Frontal cortex (tissue), 4 donors: ENCODE results near the gene KRTAP4-6. TPM values are rescaled to one million over a fixed set of nuclear protein-coding genes. Genes with fewer than 3 reads are reported as not detected.
"Not testable (repeated sequence)": the region's sequence is repeated elsewhere in the genome, so short reads cannot be mapped to it uniquely, and the experiment has no call there.

Experiments used
- DNase-seq, 2 donors: peaks; one replicate each; pipeline ENCODE4 v3.0.0; 2012; ENCODE audit warnings: low spot score in 2 of 2
- FAIRE-seq: peaks from 2 replicates; lab custom pipeline; 2012; peaks lifted over from hg19 to GRCh38; lab: Jason Lieb, UNC
- small RNA-seq: library from RNA; depleted of rRNA; stranded (forward); fragments of <200 nt; gene quantifications from one replicate; pipeline ENCODE3, GENCODE V24; 2014
- total RNA-seq: library from RNA; depleted of rRNA; stranded (reverse); fragments of >200 nt; gene quantifications from one replicate; pipeline ENCODE4 v1.2.3, GENCODE V29; 2014
- donor health status: control.
- donor health status: control.
- donor health status: control.

Gene KRTAP4-6
- total RNA-seq, 1 donor from 2014 or later, result not detected

GRCh38 chr17:41111151-41111885, 29.0 kb downstream of the KRTAP4-6 start:
- FAIRE-seq (no peak), DNase-seq (no peak)

- not testable (repeated sequence) for FAIRE-seq, DNase-seq
These were observed 31.5 kb downstream of the KRTAP4-6 start for GRCh38 chr17:41108728-41109386.

GRCh38 chr17:41107941-41108450, 32.3 kb downstream of the KRTAP4-6 start:
- FAIRE-seq, result no peak
- DNase-seq, result no peak

GRCh38 chr17:41105347-41105746, 35.0 kb downstream of the KRTAP4-6 start, which contains the start of gene KRTAP4-9:
Gene KRTAP4-9 (plus strand): TSS chr17:41105389. CDS start chr17:41105389, 0 bp downstream.
- FAIRE-seq, DNase-seq: not testable (repeated sequence)

- not testable (repeated sequence) for DNase-seq, FAIRE-seq
These were observed 35.8 kb downstream of the KRTAP4-6 start for GRCh38 chr17:41104386-41105038.

- DNase-seq (no peak), FAIRE-seq (no peak)
These were observed 36.4 kb downstream of the KRTAP4-6 start for GRCh38 chr17:41103896-41104295.

GRCh38 chr17:41101586-41102259, 38.6 kb downstream of the KRTAP4-6 start, which contains the start of gene KRTAP4-16:
Gene KRTAP4-16 (minus strand): TSS chr17:41102209. CDS start chr17:41102209, 0 bp downstream.
- no peak for DNase-seq
- FAIRE-seq, result no peak

GRCh38 chr17:41099682-41100480, 40.5 kb downstream of the KRTAP4-6 start:
- FAIRE-seq, result not testable (repeated sequence)

GRCh38 chr17:41098481-41098880, 41.9 kb downstream of the KRTAP4-6 start:
- FAIRE-seq, result no peak
- no peak for DNase-seq

More at GRCh38 chr17:41099682-41100480, 40.5 kb downstream of the KRTAP4-6 start:
- DNase-seq, result not testable (repeated sequence)

- DNase-seq (no peak), FAIRE-seq (no peak)
These were observed 42.3 kb downstream of the KRTAP4-6 start, which contains the start of gene KRTAP4-8 for GRCh38 chr17:41098042-41098441. Gene KRTAP4-8 (minus strand): TSS chr17:41098142. CDS start chr17:41098084, 58 bp downstream.

GRCh38 chr17:41096055-41096454, 44.3 kb downstream of the KRTAP4-6 start:
- no peak for FAIRE-seq
- no peak for DNase-seq

Small RNA genes lying within 50 kb of the gene (small RNA-seq; reads per million reads assigned to genes)
- not detected for gene KRTAP4-17P

Other genes starting within 250 kb of the KRTAP4-6 start
- 0.41 TPM for gene KRT23, start 202.9 kb downstream of the KRTAP4-6 start, total RNA-seq
- gene KRT39, start 173.6 kb downstream of the KRTAP4-6 start, total RNA-seq, result not detected
- gene KRT40, start 156.2 kb downstream of the KRTAP4-6 start, total RNA-seq, result not detected
- not detected for gene KRTAP3-3, start 146.4 kb downstream of the KRTAP4-6 start, total RNA-seq
- gene KRTAP3-2, start 140.6 kb downstream of the KRTAP4-6 start, total RNA-seq, result not detected
- gene KRTAP3-1, start 131.4 kb downstream of the KRTAP4-6 start, total RNA-seq, result not detected
- gene KRTAP1-5, start 113.3 kb downstream of the KRTAP4-6 start, total RNA-seq, result not detected
- gene KRTAP1-4, start 110.3 kb downstream of the KRTAP4-6 start, total RNA-seq, result not detected
- gene KRTAP1-3, start 105.7 kb downstream of the KRTAP4-6 start, total RNA-seq, result not detected
- gene KRTAP1-1, start 99.1 kb downstream of the KRTAP4-6 start, total RNA-seq, result not detected
- not detected for gene KRTAP2-1, start 93.2 kb downstream of the KRTAP4-6 start, total RNA-seq
- not detected for gene KRTAP2-2, start 85.3 kb downstream of the KRTAP4-6 start, total RNA-seq
- not detected for gene KRTAP2-3, start 80.4 kb downstream of the KRTAP4-6 start, total RNA-seq
- not detected for gene KRTAP2-4, start 74.7 kb downstream of the KRTAP4-6 start, total RNA-seq
- gene KRTAP4-7, start 56.4 kb downstream of the KRTAP4-6 start, total RNA-seq, result not detected
- gene KRTAP4-8, start 42.4 kb downstream of the KRTAP4-6 start, total RNA-seq, result not detected
- not detected for gene KRTAP4-16, start 38.3 kb downstream of the KRTAP4-6 start, total RNA-seq
- gene KRTAP4-9, start 35.2 kb downstream of the KRTAP4-6 start, total RNA-seq, result not detected
- not detected for gene KRTAP4-11, start 22.2 kb downstream of the KRTAP4-6 start, total RNA-seq
- gene KRTAP4-12, start 16.4 kb downstream of the KRTAP4-6 start, total RNA-seq, result not detected
- gene KRTAP4-5, start 9.3 kb upstream of the KRTAP4-6 start, total RNA-seq, result not detected
- not detected for gene KRTAP4-4, start 20.2 kb upstream of the KRTAP4-6 start, total RNA-seq
- gene KRTAP4-3, start 27.7 kb upstream of the KRTAP4-6 start, total RNA-seq, result not detected
- gene KRTAP4-2, start 37.7 kb upstream of the KRTAP4-6 start, total RNA-seq, result not detected
- gene KRTAP4-1, start 44.4 kb upstream of the KRTAP4-6 start, total RNA-seq, result not detected
- not detected for gene KRTAP9-1, start 49.3 kb upstream of the KRTAP4-6 start, total RNA-seq
- not detected for gene KRTAP9-2, start 86.1 kb upstream of the KRTAP4-6 start, total RNA-seq
- gene KRTAP9-3, start 91.9 kb upstream of the KRTAP4-6 start, total RNA-seq, result not detected
- not detected for gene KRTAP9-8, start 97.5 kb upstream of the KRTAP4-6 start, total RNA-seq
- not detected for gene KRTAP9-4, start 109.1 kb upstream of the KRTAP4-6 start, total RNA-seq
- not detected for gene KRTAP9-9, start 114.8 kb upstream of the KRTAP4-6 start, total RNA-seq
- gene KRTAP9-6, start 124.8 kb upstream of the KRTAP4-6 start, total RNA-seq, result not detected
- gene KRTAP9-7, start 135.2 kb upstream of the KRTAP4-6 start, total RNA-seq, result not detected
- not detected for gene KRTAP29-1, start 162.3 kb upstream of the KRTAP4-6 start, total RNA-seq
- not detected for gene KRTAP16-1, start 168.8 kb upstream of the KRTAP4-6 start, total RNA-seq
- not detected for gene KRTAP17-1, start 175.2 kb upstream of the KRTAP4-6 start, total RNA-seq
- not detected for gene KRT33A, start 210.3 kb upstream of the KRTAP4-6 start, total RNA-seq
- gene KRT33B, start 229.3 kb upstream of the KRTAP4-6 start, total RNA-seq, result not detected
- gene KRT34, start 241.8 kb upstream of the KRTAP4-6 start, total RNA-seq, result 0.41 TPM